GM21528 (cell line): ENCODE measurements around the gene TMEM50A.
"Not testable (repeated sequence)": the region's sequence is repeated elsewhere in the genome, so short reads cannot be mapped to it uniquely, and the experiment has no call there.

Experiments used
- ATAC-seq: cut with Tn5 transposase; IDR thresholded peaks from one replicate; pipeline ENCODE4 v1.9.1; 2021; ENCODE audit warnings: mild to moderate bottlenecking, moderate library complexity; ENCODE audit not compliant: unreplicated experiment, low FRiP score

Gene TMEM50A

DNA sequence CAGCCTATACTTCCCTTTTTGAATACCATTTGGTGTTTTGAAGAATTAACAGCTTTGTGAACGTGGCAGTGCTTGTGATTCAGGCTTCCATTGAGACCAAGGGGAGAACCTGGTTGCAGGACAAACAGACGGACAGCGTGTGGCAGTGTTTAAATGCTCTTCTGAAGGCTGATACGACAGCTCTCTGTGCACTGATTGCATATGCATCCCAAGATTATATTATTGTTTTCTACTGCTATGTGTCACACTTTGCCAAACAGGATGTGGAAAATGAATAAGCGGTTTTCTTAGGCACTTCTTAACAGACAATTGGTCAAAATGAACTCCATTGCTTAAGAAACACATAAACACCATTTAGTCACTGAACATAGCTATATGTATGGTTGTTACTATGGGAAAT is 8.2 kb upstream of the TMEM50A start:
- ATAC-seq = not testable (repeated sequence)

DNA sequence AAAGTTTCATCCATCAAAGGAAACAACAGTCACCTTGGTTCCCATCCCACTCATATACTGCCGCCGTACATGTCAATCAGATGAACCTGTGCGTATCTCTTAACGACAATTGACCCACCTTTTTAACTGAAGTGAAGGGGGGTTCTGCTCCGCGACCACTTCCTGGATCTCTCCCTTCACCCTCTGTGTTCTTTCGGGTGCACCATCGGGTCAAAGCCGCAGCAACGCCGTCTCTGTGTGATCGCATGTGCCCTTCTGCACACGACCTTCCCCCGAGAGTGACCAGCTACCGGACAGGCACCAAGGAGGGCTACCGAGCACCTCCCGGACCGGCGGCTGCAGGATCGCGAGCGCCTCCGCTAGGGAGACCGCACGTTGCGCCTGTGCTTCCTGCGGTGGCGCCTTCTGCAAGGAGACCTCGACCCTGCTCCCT is 1.2 kb upstream of the TMEM50A start:
- ATAC-seq = peak; percentile 26

- peak; percentile 38 for ATAC-seq
Observed at GRCh38 chr1:25337483-25338187, 499 bp upstream of the TMEM50A start.

GRCh38 chr1:25338986-25339385 is 852 bp downstream of the TMEM50A start:
- no peak for ATAC-seq

DNA sequence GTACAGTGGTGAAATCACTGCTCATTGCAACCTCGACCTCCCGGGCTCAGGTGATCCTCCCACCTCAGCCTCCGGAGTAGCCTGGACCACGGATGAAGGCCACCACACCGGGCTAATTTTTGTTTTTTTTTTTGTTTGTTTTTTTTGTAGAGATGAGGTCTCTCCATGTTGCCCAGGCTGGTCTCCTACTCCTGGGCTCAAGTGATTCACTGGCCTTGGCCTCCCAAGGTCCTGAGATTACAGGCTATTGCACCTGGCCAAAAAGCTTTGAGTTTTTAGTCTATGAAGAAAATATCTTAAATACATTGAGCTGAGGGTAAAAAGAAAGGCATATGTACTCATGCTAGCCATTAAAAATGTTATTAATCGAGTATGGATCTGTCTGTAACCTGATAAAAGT is 3.6 kb downstream of the TMEM50A start:
- no peak for ATAC-seq

DNA sequence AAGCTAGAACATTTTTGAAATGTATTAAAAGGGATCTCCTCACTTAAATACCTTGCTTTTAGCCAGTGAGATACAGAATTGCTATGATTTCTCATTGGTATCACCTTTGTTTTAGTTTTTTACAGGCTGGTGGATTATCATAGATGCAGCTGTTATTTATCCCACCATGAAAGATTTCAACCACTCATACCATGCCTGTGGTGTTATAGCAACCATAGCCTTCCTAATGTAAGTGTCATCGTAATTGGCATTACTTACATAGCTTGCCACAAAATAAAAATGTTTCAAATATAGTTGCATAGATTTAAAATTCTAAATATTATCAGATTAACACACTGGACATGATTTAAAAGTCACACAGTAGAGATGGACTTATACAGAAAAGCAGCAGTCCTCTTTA is 4.7 kb downstream of the TMEM50A start:
- no peak for ATAC-seq

DNA sequence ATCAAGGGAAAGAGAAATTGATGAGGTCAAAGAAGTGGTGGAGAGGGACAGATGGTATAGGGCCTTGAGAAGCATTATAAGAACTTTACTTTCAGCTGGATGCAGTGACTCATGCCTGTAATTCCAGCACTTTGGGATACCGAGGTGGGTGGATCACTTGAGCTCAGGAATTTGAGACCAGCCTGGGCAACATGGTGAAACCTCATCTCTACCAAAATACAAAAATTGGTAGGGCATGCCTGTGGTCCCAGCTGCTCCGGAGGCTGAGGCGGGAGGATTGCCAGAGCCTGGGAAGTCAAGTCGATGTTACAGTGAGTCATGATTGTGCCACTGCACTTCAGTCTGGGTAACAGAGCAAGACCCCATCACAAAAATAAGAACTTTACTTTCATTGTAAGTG is 5.7 kb downstream of the TMEM50A start:
- no peak for ATAC-seq

DNA sequence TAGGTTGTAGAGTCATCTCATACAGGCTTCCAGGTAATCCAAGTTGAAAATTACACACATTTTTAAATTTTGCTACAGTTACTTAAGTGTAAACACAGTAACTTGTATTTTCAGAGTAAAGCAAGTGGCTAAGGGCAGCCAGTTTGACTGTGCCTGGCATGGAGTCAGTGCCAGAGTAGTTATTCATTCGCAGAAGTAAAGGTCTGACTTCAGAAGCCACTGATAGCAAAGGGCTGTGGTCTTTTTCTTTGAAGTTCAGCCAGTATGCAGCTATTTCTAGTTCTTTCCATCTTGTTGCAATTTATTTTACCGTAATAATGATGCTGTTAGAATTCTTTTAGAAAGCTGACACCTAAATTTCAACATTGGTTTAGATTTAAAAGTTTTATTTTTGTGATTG is 9.4 kb downstream of the TMEM50A start:
- ATAC-seq = no peak

DNA sequence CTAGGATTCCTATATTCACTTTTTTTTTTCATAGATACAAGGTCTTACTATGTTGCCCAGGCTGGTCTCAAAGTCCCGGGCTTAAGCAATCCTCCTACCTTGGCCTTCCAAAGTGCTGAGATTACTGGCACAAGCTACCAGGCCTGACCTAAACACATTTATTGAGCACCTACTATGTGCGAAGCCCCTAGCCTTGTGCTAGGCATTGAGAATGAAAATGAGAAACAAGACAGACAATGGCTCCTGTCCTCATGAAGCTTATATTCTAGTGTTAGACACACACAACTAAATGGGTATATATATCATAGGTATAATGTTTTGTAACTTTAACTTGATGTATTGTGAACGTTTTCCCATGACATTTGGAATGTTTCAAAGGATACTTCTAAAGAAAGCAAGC is 11.5 kb downstream of the TMEM50A start:
- no peak for ATAC-seq

- no peak for ATAC-seq
Observed at GRCh38 chr1:25355841-25356395, 17.8 kb downstream of the TMEM50A start.

DNA sequence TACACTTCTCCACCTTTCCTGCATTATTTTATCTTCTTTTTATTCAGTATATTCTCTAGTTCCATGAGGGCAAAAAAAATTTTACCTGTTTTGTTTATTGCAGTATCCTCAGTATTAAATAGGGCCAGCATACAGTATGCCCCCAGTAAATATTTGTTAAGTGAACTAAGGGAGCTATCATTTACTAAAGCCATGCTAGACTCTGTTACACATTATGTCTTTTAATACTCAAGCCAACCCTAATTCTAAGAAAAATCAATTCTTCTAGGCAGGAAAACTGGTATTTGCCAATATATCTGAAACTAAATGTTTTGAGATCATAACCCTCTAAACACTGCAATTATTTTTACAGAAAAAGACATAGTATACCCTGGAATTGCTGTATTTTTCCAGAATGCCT is 18.3 kb downstream of the TMEM50A start:
- ATAC-seq = no peak

DNA sequence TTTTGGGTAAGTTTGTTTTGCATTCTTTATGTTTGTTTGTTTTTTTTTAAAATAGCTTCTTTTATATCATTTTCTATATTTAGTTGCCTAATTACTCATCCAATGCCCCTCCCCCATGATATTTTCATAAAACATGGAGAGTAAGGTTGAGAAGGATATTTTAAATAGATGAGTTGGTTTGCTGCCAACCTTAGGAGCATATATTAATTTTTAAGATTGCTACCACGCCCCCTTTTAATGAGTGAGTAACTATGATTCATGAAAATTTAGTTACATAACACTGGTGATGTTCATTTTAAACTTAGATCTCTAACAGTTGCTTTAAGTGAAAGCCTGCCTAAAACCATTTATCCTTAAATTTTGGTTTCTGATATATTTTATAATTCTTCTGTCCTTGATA is 18.7 kb downstream of the TMEM50A start:
- no peak for ATAC-seq

- ATAC-seq = no peak
Observed at GRCh38 chr1:25360596-25361581, 22.8 kb downstream of the TMEM50A start.

GRCh38 chr1:25361901-25362300 is 23.8 kb downstream of the TMEM50A start:
- ATAC-seq = no peak

DNA sequence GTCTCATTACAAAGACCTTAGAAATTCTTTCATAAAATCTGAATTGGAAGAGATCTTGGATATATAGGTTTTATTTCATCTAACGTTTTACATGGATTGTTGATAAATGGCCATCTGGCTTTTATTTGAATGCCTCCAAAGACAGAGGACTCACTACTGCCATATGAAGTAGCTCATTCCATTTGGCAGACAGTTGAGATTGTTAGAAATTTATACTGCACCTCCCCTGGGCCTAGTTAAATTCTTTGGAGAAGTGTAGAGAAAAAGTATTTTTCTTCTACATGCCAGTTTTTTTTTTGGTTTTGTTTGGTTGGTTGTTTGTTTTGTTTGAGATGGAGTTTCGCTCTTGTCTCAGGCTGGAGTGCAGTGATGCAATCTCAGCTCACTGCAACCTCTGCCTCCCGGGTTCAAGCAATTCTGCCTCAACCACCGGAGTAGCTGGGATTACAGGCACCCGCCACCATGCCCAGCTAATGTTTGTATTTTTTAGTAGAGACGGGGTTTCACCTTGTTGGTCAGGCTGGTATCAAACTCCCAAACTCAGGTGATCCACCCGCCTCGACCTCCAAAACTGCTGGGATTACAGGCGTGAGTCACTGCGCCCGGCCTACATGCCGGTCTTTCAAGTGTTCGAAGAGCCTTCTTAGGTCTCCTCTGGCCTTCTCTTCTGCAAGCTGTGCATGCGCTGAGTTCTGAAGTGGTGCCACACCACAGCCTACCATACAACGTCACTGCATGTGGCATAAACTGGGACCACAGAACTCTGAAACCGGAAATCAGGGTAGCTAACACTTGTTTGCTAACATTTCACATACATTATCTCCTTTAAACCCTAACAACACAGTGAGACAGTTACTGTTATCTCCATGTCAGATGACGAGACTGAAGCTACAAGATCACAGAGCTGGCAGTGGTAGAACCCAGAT is 24.8 kb downstream of the TMEM50A start:
- not testable (repeated sequence) for ATAC-seq

- no peak for ATAC-seq
Observed at GRCh38 chr1:25369241-25369640, 31.1 kb downstream of the TMEM50A start.

DNA sequence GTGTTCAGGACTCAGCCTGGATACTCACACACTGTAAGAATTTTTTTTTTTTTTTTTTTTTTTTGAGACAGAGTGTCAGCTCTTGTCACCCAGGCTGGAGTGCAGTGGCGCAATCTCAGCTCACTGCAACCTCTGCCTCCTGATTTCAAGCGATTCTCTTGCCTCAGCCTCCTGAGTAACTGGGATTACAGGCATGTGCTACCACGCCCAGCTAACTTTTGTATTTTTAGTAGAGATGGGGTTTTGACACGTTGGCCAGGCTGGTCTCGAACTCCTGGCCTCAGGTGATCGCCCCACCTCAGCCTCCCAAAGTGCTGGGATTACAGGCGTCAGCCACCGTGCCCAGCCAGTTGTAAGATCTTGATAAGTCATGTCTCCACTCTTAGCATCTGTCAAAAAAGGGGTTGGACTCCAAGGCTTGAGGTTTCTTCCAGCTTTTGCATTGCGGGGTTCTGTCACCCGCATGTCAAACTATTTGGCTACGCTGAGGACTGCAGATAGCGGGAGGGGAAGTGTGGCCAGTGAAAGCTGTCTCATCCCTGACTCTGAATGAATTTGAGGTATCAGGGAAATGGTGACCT is 31.6 kb downstream of the TMEM50A start:
- not testable (repeated sequence) for ATAC-seq

DNA sequence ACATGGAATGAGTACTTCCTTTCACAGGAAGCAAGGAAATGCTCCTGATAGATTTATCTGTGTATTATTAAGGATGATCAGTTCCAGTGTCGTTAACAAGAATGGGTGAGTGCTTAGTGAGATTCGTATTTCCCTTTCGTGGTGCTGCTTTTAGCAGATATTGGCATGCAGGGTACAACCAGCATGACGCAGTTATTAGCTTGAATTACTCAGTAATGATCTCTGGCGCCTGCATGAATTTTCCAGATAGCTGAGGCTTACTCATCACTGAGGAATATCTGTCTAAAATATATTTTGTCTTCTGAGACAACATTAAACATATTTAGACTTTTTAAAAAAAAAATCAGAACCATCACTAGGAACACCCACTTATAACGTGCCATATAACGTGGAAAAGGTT is 33.6 kb downstream of the TMEM50A start:
- ATAC-seq = not testable (repeated sequence)

- ATAC-seq = not testable (repeated sequence)
Observed at GRCh38 chr1:25378367-25378766, 40.2 kb downstream of the TMEM50A start.

DNA sequence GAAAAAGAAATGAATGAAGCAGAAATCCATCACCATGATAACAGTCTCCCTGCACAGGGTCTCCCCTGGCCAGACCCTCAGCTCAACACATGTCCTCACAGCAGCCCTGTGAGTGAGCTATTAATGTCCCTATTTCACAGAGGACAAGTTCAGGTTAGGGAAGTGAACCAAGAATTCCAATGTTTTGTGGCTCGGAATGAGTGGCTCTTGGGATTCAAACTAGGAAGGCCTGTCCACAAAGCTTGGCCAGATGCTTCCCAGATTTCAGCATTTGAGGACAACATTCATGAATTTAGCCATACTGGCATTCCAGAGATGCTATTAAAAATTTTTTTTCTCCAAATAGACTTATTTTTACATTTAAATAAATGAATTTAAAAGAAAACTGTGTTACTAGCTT is 44.4 kb downstream of the TMEM50A start:
- not testable (repeated sequence) for ATAC-seq
